GM12878 (cell line): Measurements from ENCODE around the gene SPATA46.

Experiments
- ATF3 ChIP-seq: IDR thresholded peaks from 2 replicates; pipeline ENCODE4 v1.6.1; 2011; ENCODE audit warnings: low read depth, mild to moderate bottlenecking, low read length, moderate library complexity, borderline replicate concordance; ENCODE audit errors: extremely low read depth
- CEBPB ChIP-seq, 2 experiments: fragments of 150-350 bp in 1 of 2; IDR thresholded peaks; 2 replicates each; pipeline ENCODE4 v1.6.1; 2012 to 2014; ENCODE audit warnings: low read depth in 2 of 2, low read length in 2 of 2, borderline replicate concordance in 1 of 2, inconsistent platforms in 1 of 2
- HCFC1 ChIP-seq: fragments of 150-350 bp; IDR thresholded peaks from 2 replicates; pipeline ENCODE4 v1.6.1; 2014; ENCODE audit warnings: low read length
- NRF1 ChIP-seq: conservative IDR thresholded peaks from 2 replicates; pipeline ENCODE4 v1.6.1; 2011; ENCODE audit warnings: mild to moderate bottlenecking, low read depth, low read length, improper control_type of control experiment
- SUPT20H ChIP-seq: IDR thresholded peaks from 2 replicates; pipeline ENCODE4 v1.6.1; 2011; ENCODE audit warnings: low read depth, mild to moderate bottlenecking, low read length, moderate library complexity, borderline replicate concordance; ENCODE audit not compliant: control insufficient read depth
- TF ChIP-seq, protein P1 (sequence below), 3 experiments: IDR thresholded peaks in 2 of 3; conservative IDR thresholded peaks in 1 of 3; 2 replicates each; pipeline ENCODE4 v1.5.1; 2011; ENCODE audit warnings: low read depth in 3 of 3, low read length in 3 of 3, mild to moderate bottlenecking in 3 of 3, control low read depth in 2 of 3, moderate library complexity in 2 of 3, inconsistent platforms in 1 of 3, mixed read lengths in 1 of 3; ENCODE audit not compliant: control insufficient read depth in 2 of 3, insufficient read depth in 1 of 3; ENCODE audit errors: extremely low read depth in 1 of 3

GRCh38 chr1:162412002-162412401 lies 35.3 kb upstream of the SPATA46 start, which contains the start of gene SH2D1B:
- TF ChIP-seq NRF1 (no peak), ATF3 (no peak), SUPT20H (no peak), HCFC1 (no peak), CEBPB (IDR thresholded peaks at IDR 0.05; ENCODE audit: borderline replicate concordance in 1 of 2, low read depth in 2 of 2, low read length in 2 of 2) (no peak)
- TF ChIP-seq, protein P1, sequence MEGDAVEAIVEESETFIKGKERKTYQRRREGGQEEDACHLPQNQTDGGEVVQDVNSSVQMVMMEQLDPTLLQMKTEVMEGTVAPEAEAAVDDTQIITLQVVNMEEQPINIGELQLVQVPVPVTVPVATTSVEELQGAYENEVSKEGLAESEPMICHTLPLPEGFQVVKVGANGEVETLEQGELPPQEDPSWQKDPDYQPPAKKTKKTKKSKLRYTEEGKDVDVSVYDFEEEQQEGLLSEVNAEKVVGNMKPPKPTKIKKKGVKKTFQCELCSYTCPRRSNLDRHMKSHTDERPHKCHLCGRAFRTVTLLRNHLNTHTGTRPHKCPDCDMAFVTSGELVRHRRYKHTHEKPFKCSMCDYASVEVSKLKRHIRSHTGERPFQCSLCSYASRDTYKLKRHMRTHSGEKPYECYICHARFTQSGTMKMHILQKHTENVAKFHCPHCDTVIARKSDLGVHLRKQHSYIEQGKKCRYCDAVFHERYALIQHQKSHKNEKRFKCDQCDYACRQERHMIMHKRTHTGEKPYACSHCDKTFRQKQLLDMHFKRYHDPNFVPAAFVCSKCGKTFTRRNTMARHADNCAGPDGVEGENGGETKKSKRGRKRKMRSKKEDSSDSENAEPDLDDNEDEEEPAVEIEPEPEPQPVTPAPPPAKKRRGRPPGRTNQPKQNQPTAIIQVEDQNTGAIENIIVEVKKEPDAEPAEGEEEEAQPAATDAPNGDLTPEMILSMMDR (IDR thresholded peaks at IDR 0.05 in 2 of 3, conservative IDR thresholded peaks at IDR 0.05 in 1 of 3; ENCODE audit: control insufficient read depth in 2 of 3, extremely low read depth in 1 of 3, insufficient read depth in 1 of 3, low read depth in 3 of 3, low read length in 3 of 3), result no peak
